HG03039 (cell line): ENCODE measurements around the gene COP1.
"Not testable (repeated sequence)": the region's sequence is repeated elsewhere in the genome, so short reads cannot be mapped to it uniquely, and the experiment has no call there.

ENCODE experiments used
- ATAC-seq: cut with Tn5 transposase; IDR thresholded peaks from one replicate; pipeline ENCODE4 v1.9.1; 2021; ENCODE audit warnings: mild to moderate bottlenecking, moderate library complexity; ENCODE audit not compliant: unreplicated experiment

The COP1 gene

DNA sequence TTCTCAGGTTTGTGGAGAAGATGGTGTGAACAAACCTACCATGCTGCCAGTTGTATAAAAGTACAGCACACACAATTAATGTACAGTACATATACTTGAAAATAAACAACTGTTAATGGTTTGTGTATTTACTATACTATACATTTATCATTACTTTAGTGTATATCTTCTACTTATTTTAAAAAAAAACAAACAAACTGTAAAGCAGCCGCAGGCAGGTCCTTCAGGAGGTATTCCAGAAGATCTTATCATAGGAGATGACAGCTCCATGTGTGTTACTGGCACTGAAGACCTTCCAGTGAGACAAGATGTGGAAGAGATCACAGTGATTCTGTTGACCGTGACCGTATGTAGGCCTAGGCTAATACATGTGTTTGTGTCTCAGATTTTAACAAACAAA, 155.7 kb downstream of the COP1 start:
- ATAC-seq: no peak

DNA sequence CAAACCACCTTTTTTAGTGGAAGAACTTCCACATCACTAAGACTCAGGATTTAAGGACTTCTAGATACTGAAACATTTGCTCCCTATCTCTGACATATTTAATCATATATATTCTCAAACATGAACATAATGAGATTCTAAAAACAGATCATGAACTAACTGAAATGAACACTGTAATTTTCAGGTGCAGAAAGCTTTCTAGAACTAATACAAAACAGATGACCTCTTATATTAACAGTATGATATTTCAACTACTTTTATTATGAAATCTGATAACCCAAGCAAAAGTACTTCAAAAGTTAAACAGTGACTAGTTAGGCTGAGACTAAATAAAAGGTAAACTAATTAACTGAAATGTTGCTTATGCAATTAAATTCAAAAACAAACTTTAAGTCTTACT, 157.5 kb downstream of the COP1 start:
- no peak for ATAC-seq

DNA sequence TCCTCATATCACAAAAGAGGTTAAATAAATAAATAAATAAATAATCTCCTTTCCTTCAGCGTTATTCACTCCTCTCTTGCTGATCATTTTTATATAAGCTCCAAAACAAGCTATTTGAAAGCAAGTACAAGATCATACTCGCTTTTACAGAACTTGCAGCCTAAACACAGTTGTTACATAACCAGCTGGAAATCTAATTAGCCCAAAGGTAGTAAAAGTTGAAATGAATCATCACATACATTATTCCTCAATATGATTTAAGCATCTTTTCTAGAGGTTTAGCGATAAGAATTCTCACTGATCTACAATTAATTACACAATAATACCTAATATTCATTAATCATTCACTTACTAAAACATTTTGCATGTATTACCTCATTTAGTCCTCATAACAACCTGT, 160.2 kb downstream of the COP1 start:
- ATAC-seq: no peak

DNA sequence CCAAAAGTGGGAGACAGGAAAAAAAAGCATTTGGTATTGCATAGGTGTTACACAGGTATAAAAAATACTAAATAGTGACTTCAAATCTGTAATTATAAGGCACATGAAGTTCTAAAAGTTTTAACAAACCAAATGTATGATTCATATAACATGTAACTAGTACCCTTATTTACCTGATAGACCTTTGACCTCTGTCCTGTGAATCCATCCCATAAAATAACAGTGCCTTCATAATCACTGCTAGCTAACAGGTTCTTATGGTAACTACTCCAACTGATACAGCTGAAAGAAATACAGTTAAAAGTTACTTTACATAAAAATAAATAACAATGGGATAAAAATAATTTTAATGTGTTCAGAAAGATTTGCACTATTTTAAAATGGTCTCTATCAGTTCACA, 163.5 kb downstream of the COP1 start:
- ATAC-seq: no peak

DNA sequence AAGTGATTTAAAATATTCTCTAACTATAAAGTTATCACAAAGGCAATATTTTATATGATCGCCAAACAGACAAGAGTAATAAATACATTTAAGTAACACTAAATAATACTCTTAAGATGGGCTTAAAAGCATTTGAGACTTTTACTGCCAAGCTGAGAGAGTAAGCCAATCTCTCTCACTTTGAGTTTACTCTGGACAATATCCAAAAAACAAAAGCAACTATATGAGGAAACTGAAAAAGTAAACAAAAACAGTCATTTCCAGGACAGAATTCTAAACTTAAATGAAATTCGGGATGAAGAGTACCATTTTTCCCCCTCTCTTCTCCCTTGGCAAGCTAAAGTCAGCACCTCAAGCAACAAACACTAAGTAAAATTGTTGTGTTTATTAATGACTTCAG, 173.2 kb downstream of the COP1 start:
- ATAC-seq: no peak

DNA sequence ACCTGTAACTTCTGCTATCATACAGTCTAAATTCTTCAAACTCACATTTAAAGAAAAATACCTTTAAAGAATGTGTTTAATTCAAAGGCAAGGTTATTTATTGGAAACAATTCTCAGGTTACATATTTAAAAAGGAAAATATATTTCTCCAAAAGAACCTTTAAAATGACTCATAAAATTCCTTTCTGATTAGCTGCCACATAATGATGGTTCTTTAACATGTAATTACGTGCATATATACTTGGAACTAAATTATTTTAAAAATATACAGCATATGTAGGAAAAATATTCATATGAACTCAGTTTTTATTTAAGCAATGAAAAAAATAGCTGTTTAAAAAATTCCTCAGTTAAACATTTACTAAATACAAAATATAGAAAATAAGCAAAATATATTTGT, 173.6 kb downstream of the COP1 start:
- no peak for ATAC-seq

DNA sequence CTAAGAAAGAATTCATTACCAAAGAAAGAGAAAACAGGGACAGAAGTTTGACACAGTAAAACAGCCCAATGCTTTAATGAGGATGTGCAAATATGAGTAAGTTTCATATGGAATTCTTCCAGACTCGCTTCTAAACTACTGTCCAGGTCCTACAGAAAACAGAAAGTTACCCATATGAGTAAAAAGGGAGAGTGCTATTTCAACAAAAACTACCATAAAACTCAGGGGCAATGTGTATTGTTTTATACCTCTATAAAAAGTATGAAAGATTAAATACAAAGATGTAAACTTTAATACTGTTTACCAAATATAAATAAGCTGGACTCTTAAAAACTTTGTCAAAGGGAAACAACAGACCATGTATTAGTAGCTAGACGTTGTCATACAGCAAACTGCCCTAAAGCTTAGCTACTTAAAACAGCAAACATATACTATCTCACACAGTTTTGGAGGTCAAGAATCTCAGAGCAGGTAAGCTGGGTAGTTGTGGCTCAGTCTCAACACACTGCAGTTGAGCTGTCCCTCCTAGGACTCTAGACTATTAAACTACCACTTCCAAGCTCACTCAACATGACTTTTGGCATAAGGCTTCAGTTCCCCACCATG, 174.9 kb downstream of the COP1 start:
- ATAC-seq: no peak

DNA sequence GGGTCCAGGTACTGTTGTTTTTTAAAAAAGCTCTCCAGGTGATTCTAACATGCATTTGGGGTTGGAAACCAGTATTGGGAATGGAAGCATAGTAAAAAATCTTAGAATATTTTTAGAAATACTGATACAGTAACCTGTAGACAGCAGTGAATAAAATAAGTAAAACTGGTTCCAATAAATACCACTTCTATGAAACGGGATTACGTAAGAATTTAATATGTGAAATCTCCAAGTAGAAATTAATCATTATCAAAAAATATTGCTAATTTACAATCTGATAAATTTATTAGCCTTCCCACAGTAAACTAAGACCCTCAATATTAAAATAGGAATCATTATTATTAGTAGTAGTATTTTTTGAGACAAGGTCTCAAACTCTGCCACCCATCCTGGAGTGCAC, 177.5 kb downstream of the COP1 start:
- ATAC-seq: no peak

DNA sequence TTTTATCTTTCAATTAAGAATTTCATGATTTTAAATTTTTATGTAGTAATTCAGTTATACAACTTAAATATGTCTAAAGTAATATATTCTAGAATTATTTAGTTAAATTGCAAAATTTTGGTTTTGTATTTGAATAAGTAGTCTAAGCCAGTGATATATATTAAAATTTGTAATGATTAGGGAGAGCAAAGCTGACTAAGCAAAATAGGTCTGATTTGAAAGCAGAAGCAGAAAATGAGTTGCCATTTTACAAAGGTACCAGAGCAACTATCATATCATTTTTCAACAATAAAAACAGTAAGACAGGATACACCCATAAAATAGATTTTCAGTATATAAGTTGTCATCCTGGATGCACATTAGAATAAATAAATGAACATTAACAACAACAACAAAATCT, 177.9 kb downstream of the COP1 start:
- ATAC-seq: no peak

DNA sequence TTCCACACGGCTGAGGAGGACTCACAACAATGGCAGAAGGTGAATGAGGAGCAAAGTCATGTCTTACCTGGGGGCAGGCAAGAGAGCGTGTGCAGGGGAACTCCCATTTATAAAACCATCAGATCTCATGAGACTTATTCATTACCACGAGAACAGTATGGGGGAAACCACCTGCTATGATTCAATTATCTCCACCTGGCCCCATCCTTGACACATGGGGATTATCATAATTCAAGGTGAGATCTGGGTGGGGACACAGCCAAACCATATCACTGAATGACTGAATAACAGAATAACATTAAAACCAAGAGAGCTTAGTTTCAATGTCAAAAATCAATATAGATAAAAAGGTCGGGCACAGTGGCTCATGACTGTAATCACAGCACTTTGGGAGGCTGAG, 179.2 kb downstream of the COP1 start:
- not testable (repeated sequence) for ATAC-seq

DNA sequence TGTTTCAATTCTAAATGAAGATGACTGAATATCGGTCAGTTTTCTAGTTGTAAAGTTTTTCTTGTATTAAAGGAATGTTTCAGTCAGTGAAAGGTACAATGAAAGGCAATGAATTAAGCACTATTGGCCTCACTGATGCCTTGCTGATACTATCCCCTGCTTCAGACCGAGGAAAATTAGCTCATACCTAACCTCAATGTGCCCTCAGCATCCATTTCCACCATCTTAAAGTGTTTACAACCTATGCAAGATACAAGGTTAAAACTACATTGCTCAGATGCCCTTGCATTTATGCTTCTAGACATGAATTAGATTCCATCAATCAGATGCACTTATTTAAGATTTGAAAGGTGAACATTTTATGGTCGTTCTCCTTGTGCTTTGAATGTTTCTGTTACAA, 184.5 kb downstream of the COP1 start:
- no peak for ATAC-seq

DNA sequence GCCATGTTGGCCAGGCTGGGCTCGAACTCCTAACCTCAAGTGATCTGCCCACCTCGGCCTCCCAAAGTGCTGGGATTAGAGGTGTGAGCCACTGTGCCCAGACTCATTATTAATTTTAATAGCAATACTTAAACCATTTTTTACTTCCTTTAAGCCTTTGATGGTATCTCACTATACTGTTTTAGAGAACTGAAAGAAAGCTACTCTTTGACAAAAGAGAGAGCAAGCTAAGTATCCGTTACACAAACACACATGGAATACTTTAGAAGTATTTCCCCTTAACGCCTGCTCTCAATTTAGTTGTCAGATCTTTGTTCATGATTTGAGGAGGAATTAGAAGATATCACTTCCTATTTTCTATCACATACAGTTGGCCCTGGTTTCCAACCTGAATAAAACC, 189.4 kb downstream of the COP1 start:
- ATAC-seq: no peak

DNA sequence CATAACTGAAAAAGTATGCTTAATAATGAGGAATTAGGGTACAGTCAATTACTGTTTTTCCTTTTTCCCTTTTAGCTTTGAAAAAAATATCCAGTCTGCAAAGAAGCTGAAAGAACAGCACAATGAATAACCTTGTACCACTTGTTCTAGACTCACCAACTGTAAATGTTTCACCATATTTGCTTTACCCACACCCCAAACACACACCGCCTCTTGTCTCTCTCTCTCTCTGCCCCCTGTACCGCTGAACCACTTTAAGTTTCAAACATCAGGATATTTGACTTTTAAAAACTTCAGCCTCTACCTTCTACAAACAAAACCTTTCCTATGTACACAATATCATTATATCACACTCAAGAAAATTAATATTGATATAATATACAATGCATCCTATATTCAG, 197.1 kb downstream of the COP1 start:
- no peak for ATAC-seq

DNA sequence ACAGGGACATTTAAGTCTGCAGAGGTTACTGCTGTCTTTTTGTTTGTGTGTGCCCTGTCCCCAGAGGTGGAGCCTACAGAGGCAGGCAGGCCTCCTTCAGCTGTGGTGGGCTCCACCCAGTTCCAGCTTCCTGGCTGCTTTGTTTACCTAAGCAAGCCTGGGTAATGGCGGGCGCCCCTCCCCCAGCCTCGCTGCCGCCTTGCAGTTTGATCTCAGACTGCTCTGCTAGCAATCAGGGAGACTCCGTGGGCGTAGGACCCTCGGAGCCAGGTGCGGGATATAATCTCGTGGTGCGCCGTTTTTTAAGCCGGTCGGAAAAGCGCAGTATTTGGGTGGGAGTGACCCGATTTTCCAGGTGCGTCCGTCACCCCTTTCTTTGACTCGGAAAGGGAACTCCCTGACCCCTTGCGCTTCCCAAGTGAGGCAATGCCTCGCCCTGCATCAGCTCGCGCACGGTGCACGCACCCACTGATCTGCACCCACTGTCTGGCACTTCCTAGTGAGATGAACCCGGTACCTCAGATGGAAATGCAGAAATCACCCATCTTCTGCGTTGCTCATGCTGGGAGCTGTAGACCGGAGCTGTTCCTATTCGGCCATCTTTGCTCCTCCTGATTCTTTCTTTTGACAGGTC, 199.2 kb downstream of the COP1 start:
- not testable (repeated sequence) for ATAC-seq

DNA sequence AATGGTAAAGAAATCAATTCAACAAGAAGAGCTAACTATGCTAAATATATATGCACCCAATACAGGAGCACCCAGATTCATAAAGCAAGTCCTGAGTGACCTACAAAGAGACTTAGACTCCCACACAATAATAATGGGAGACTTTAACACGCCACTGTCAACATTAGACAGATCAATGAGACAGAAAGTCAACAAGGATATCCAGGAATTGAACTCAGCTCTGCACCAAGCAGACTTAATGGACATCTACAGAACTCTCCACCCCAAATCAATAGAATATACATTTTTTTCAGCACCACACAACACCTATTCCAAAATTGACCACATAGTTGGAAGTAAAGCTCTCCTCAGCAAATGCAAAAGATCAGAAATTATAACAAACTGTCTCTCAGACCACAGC, 212.4 kb downstream of the COP1 start:
- not testable (repeated sequence) for ATAC-seq

DNA sequence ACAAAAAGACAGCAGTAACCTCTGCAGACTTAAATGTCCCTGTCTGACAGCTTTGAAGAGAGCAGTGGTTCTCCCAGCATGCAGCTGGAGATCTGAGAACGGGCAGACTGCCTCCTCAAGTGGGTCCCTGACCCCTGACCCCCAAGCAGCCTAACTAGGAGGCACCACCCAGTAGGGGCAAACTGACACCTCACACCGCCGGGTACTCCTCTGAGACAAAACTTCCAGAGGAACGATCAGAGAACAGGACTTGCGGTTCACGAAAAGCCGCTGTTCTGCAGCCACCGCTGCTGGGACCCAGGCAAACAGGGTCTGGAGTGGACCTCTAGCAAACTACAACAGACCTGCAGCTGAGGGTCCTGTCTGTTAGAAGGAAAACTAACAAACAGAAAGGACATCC, 214.3 kb downstream of the COP1 start:
- ATAC-seq: not testable (repeated sequence)

DNA sequence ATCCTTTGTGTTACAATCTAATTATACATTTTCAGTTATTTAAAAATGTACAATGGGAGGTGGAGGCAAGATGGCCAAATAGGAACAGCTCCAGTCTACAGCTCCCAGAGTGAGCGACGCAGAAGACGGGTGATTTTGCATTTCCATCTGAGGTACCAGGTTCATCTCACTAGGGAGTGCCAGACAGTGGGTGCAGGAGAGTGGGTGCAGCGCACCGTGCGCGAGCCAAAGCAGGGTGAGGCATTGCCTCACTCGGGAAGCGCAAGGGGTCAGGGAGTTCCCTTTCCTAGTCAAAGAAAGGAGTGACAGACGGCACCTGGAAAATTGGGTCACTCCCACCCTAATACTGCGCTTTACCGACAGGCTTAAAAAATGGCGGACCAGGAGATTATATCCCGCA, 214.9 kb downstream of the COP1 start:
- ATAC-seq: not testable (repeated sequence)

DNA sequence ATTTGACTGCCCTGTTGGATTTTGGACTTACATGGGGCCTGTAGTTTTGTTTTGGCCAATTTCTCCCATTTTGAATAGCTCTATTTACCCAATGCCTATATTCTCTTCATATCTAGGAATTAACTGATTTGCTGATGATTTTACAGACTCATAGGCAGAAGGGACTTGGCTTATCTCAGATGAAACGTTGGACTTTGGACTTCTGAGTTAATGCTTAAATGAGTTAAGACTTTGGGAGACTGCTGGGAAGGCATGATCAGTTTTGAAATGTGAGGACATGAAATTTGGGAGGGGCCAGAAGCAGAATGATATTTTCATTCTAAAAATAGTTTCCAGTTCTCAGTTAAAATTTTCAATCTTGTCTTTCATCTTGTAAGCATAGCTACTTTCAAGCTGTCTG, 222.3 kb downstream of the COP1 start:
- ATAC-seq: no peak

DNA sequence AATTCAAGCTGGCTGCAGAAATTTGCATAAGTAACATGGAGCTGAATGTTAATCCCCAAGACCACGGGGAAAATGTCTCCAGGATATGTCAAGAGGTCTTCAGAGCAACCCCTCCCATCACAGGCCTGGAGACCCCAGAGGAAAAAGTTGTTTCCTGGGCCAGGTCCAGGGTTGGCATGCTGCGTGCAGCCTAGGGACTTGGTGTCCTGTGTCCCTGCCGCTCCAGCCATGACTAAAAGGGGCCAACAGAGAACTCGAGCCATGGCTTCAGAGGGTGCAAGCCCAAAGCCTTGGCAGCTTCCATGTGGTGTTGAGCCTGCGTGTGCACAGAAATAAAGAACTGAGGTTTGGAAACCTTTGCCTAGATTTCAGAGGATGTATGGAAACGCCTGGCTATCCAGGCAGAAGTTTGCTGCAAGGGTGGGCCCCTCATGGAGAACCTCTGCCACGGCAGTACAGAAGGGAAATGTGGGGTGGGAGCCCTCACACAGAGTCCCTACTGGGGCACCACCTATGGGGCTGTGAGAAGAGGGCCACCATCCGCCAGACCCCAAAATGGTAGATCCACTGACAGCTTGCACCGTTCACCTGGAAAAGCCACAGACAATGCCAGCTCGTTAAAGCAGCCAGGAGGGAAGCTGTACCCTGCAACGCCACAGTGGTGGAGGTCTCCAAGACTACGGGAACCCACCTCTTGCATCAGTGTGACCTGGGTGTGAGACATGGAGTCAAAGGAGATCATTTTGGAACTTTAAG, 222.9 kb downstream of the COP1 start:
- ATAC-seq: no peak

DNA sequence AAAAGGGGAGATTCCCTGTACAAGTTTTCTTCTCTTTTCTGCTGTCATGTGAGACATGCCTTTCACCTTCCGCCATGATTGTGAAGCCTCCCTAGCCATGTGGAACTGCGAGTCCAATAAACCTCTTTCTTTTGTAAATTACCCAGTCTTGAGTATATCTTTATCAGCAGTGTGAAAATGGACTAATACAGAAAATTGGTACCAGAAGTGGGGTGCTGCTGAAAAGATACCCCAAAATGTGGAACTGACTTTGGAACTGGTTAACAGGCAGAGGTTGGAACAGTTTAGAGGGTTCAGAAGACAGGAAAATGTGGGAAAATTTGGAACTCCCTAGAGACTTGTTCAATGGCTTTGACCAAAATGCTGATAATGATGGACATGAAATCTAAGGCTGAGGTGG, 223.7 kb downstream of the COP1 start:
- not testable (repeated sequence) for ATAC-seq

DNA sequence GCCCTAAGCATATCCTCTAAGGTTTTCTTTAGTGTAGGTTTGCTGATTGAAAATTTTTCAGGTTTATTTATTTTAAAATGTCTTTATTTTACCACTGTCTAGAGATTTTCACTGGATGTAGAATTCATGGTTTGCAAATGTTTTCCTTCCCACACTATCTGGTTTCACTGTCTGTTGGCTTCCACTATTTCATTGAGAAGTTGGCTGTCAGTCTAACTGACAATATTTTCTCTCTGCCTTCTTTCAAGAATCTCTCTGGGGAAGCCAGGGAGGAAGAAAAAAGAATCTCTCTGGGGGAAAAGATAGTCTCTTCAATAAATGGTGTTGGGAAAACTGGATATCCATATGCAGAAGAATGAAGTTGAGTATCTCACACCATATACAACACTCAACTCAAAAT, 226.0 kb downstream of the COP1 start:
- ATAC-seq: no peak

DNA sequence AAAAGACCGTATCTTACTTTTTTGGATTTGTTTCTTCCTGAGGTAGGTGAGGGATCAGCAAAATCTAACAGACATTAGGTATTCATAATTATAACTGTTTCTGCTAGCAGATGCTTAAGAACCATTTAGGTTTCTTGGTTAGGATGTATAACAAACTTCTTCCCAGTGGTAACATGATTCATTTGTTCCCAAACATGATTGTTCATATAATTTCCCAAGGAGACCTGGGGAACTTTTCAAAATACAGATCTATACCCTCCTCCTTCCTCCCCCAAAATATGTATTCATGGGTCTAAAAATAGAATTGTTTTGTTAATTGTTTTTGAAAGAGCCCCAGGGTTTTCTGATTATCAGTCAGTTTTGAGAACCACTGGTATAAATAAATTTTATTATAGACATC, 228.2 kb downstream of the COP1 start:
- no peak for ATAC-seq
